ENCODE measurements around the gene TAF4.

TAF4 gene

GRCh38 chr20:62065674-62066338 is at the start of gene TAF4:
TSS of gene TAF4 (minus strand) at chr20:62065881. CDS start at chr20:62065810, 71 bp downstream.
- TF ChIP-seq CTCF (IDR thresholded peaks at IDR 0.05; ENCODE audit: extremely low read depth, missing control alignments) = no peak
- peak; percentile 100 for DNase-seq (ENCODE audit: low spot score)

- DNase-seq (ENCODE audit: low spot score) = no peak
- TF ChIP-seq CTCF (IDR thresholded peaks at IDR 0.05; ENCODE audit: extremely low read depth, missing control alignments) = no peak
These were observed 49.2 kb upstream of the TAF4 start for GRCh38 chr20:62114894-62115293.

- TF ChIP-seq CTCF (IDR thresholded peaks at IDR 0.05; ENCODE audit: extremely low read depth, missing control alignments) = no peak
- no peak for DNase-seq (ENCODE audit: low spot score)
These were observed 46.7 kb upstream of the TAF4 start for GRCh38 chr20:62112368-62112767.

- no peak for TF ChIP-seq CTCF (IDR thresholded peaks at IDR 0.05; ENCODE audit: extremely low read depth, missing control alignments)
- DNase-seq (ENCODE audit: low spot score) = no peak
These were observed 45.5 kb upstream of the TAF4 start for GRCh38 chr20:62111148-62111547.

- TF ChIP-seq CTCF (IDR thresholded peaks at IDR 0.05; ENCODE audit: extremely low read depth, missing control alignments) = no peak
- DNase-seq (ENCODE audit: low spot score) = no peak
These were observed 39.9 kb upstream of the TAF4 start for GRCh38 chr20:62105592-62105991.

GRCh38 chr20:62104791-62105345 is 39.2 kb upstream of the TAF4 start:
- TF ChIP-seq CTCF (IDR thresholded peaks at IDR 0.05; ENCODE audit: extremely low read depth, missing control alignments) = no peak
- DNase-seq (ENCODE audit: low spot score) = no peak

- no peak for DNase-seq (ENCODE audit: low spot score)
- no peak for TF ChIP-seq CTCF (IDR thresholded peaks at IDR 0.05; ENCODE audit: extremely low read depth, missing control alignments)
These were observed 38.6 kb upstream of the TAF4 start for GRCh38 chr20:62104234-62104789.

Measured in GM20000 (cell line).